ENCODE measurements around the gene FOXD4L4. TPM values are rescaled to one million over a fixed set of nuclear protein-coding genes. Genes with fewer than 3 reads are reported as not detected.
"Not testable (repeated sequence)": the region's sequence is repeated elsewhere in the genome, so short reads cannot be mapped to it uniquely, and the experiment has no call there.

Gene FOXD4L4
- total RNA-seq, result 0.09 and 0.23 TPM in 2 replicates

GRCh38 chr9:65737096-65737564 is at the start of gene FOXD4L4:
Gene FOXD4L4 (plus strand): TSS chr9:65737146. CDS start chr9:65737146, 0 bp downstream.
- intact Hi-C loops (cut with micrococcal nuclease), result not testable (repeated sequence)

- intact Hi-C loops (cut with micrococcal nuclease), result not testable (repeated sequence)
These were observed 33.4 kb upstream of the FOXD4L4 start for GRCh38 chr9:65703550-65703949.

GRCh38 chr9:65714445-65714844 is 22.5 kb upstream of the FOXD4L4 start:
- intact Hi-C loops (cut with micrococcal nuclease), result not testable (repeated sequence)

GRCh38 chr9:65738133-65738532 is 1.2 kb downstream of the FOXD4L4 start:
- intact Hi-C loops (cut with micrococcal nuclease), result not testable (repeated sequence)

Other genes starting within 250 kb of the FOXD4L4 start
- gene ZNG1E, start 61.2 kb upstream of the FOXD4L4 start, total RNA-seq, result 38.5 and 42.3 TPM in 2 replicates

Data from T-helper 2 cell treated with Interferon-gamma antibody and Interleukin-4, amounts not matched to agents 100 ng/mL and 5 ng/mL, for 36 hours (primary cell).